Central memory CD4-positive, alpha-beta T cell (primary cell): ENCODE measurements around the gene CFHR5.
"Not testable (repeated sequence)": the region's sequence is repeated elsewhere in the genome, so short reads cannot be mapped to it uniquely, and the experiment has no call there.

Experiments used
- DNase-seq: peaks from one replicate; pipeline ENCODE4 v3.0.0; 2022

CFHR5 gene

DNA sequence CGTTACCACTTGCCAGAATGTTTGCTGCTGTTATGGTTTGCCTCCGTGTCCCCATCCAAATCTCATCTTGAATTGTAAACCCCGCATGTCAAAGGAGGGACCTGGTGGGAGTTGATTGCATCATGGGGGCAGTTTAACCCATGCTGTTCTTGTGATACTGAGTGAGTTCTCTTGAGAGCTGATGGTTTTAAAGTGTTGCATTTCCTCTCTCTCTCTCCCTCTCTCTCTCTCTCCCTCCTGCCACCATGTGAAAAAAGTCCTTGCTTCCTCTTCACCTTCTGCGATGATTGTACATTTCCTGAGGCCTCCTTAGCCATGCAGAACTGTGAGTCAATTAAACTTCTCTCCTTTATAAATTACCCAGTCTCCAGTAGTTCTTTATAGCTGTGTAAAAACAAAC lies 44.4 kb downstream of the CFHR5 start:
- DNase-seq, result no peak

DNA sequence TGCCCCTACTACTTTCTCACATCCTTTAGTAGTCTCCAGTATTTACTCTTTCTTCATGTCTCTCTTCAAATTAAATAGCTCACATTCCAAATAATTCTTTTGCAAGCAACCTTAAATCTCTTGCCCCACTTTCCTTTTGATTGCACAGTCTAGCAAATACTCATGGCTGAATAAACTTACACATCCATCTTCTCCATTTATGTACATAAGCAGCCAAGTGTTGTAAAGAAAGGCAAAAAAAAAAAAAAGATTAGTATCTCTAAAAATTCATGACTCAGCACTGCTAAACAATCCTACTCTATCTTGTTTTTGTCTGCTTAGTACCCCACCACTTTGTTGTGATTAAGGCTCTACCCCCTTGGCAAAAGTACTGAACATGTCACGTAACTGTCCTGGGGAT lies 47.1 kb downstream of the CFHR5 start:
- DNase-seq, result no peak

GRCh38 chr1:197027359-197027758 lies 50.0 kb downstream of the CFHR5 start:
- DNase-seq, result no peak

DNA sequence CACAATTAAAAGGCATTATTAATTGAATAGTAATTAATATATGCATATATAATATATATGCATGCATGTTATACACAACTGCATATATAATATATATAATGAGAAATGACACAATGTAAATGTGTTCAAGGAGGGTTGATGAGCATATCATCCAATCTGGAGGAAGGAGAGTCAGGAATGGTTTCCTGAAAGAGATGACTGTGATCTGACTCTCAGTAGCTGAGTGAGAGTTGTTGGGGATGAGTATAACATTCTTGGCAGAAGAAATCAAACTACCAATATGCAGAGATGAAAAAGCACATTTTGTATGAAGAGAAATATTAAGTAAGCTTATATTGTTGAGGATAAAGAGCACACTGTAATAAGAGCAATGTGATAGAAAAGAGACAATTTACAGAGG lies 52.4 kb downstream of the CFHR5 start:
- DNase-seq, result no peak

- not testable (repeated sequence) for DNase-seq
Observed at GRCh38 chr1:197034631-197035339, 57.4 kb downstream of the CFHR5 start.

GRCh38 chr1:197036861-197037260 lies 59.5 kb downstream of the CFHR5 start:
- DNase-seq, result no peak

DNA sequence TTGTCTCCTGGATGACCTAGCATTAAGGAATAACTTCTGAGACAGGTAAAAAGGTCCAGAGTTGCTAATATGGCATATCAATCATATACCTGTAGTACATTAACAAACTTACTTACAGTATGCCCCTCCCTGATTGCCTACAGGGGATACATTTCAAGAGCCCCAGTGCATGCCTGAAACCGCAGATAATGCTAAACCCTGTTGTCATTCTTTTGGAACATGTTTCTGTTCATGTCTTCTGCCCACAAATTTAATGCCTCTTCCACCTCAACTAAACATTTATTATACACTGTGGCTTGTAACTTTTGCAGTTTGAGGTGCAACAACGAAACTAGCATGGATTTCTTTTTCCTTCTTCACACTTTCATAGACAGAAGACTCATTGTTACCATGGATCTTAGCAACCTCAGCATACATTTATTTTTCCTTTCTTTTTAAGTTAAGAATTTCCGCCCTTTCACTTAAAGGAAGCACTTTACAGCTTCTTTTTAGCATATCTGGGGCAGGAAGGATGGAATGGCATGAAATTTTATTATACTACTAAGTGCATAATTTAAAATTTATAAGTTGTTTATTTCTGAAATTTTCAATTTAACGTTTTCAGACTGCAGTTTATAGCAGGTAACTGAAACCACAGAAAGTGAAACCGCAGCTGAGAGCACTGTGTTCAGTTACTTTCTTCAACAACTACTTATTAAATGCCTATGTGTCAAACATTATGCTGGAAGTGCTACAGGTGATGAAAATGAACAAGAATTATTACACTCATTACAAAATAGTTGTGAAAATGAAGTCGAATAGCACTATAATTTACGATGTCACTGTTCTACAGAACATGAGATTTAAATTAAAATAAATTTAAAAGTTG lies 64.4 kb downstream of the CFHR5 start:
- no peak for DNase-seq

GRCh38 chr1:197042676-197043341 lies 65.5 kb downstream of the CFHR5 start:
- no peak for DNase-seq

- DNase-seq, result no peak
Observed at GRCh38 chr1:197049100-197049499, 71.7 kb downstream of the CFHR5 start.
